ENCODE measurements around the gene CYP46A1.

CYP46A1 gene

GRCh38 chr14:99722741-99723140 is 38.6 kb downstream of the CYP46A1 start:
- no peak overlapping the region for H3K4me3 ChIP-seq (replicated peaks; ENCODE audit: insufficient read depth, low read length)
- no peak for TF ChIP-seq CTCF (IDR thresholded peaks at IDR 0.05; ENCODE audit: insufficient read depth, low read length)
- TF ChIP-seq POLR2AphosphoS5 (IDR thresholded peaks at IDR 0.05; ENCODE audit: low read depth), result no peak
- no peak for TF ChIP-seq SPI1 (IDR thresholded peaks at IDR 0.05; ENCODE audit: borderline replicate concordance, low read depth)
- TF ChIP-seq GABPA (IDR thresholded peaks at IDR 0.05; ENCODE audit: low read depth), result no peak
- TF ChIP-seq REST (IDR thresholded peaks at IDR 0.05; ENCODE audit: insufficient replicate concordance, low read depth), result no peak
- no peak for DNase-seq (ENCODE audit: low read depth in 1 of 2, low spot score in 1 of 2)
- no peak overlapping the region for H3K27ac ChIP-seq (replicated peaks)
- peaks cover 2% of the 10 kb centered on the region for H3K27me3 ChIP-seq (ENCODE audit: insufficient read depth, poor library complexity, severe bottlenecking)

DNA sequence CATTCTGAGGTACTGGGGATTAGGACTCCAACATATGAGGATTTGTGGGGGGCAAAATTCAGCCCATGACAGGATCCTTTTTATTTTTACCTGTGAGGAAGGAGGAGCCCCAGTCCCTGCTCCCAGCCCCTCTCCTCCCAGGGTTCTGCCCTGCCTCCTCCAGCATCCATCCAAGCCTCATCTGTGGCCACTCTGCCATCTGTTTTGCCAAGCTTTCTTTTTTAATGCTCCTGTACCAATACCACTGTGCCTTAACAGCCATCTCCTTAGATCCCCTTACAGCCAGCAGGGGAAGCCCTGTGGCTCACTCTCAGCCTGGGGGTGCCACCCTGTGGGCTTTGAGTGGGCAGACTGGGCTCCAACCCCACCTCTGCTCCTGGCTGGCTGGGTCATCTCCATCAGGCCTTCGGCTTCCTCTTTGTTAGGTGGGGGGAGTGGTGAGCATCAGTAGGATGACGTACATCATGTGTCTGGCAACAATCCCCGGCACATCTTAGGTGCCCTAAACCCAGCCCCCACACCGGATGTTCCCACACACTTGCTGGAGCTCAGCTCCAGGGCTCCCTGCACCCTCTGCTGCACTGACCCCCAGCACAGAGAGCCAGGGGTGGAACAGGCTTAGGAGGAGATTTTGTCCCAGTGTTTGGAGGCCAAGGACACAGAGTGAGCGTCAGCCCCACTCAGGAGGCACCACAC is 40.2 kb downstream of the CYP46A1 start:
- H3K4me3 ChIP-seq (replicated peaks; ENCODE audit: insufficient read depth, low read length), result no peak overlapping the region

More for the DNA sequence above, 40.2 kb downstream of the CYP46A1 start:
- Histone ChIP-seq H3K27me3 (ENCODE audit: insufficient read depth, poor library complexity, severe bottlenecking) (no peaks in the 10 kb centered on the region), H3K27ac (replicated peaks) (no peak overlapping the region)
- DNase-seq (ENCODE audit: low read depth in 1 of 2, low spot score in 1 of 2), result no peak
- TF ChIP-seq CTCF (IDR thresholded peaks at IDR 0.05; ENCODE audit: insufficient read depth, low read length) (no peak), REST (IDR thresholded peaks at IDR 0.05; ENCODE audit: insufficient replicate concordance, low read depth) (no peak), POLR2AphosphoS5 (IDR thresholded peaks at IDR 0.05; ENCODE audit: low read depth) (no peak), GABPA (IDR thresholded peaks at IDR 0.05; ENCODE audit: low read depth) (no peak), SPI1 (IDR thresholded peaks at IDR 0.05; ENCODE audit: borderline replicate concordance, low read depth) (no peak)
